Endothelial cell of umbilical vein (primary cell): ENCODE data around the gene BLID. TPM values are rescaled to one million over a fixed set of nuclear protein-coding genes. Genes with fewer than 3 reads are reported as not detected.

ENCODE experiments used
- BruUV-seq: library from RNA; stranded (reverse); fragments of 400-500 nt; replicated peaks from 2 replicates; lab custom pipeline; 2021; lab: Mats Ljungman, UMichigan
- CTCF ChIA-PET: fragments of 300-600, 350-600 bp; sonication (Branson Sonifier 250); formaldehyde crosslinking; loops from one replicate; lab custom pipeline; 2021; ENCODE audit warnings: antibody characterized with exemption, inconsistent platforms; lab: Charles Lee
- POLR2A ChIA-PET: fragments of 300-600, 350-600 bp; sonication (Branson Sonifier 250); formaldehyde crosslinking; loops from one replicate; lab custom pipeline; 2021; ENCODE audit warnings: antibody characterized with exemption, inconsistent platforms; lab: Charles Lee
- DNase-seq: peaks from one replicate; pipeline ENCODE4 v3.0.0-alpha.2; 2011; ENCODE audit warnings: low read depth, low spot score
- FAIRE-seq: peaks from 2 replicates; lab custom pipeline; 2011; peaks lifted over from hg19 to GRCh38; lab: Jason Lieb, UNC
- H2AFZ ChIP-seq: 2 replicates; pipeline ENCODE4 v1.6.0; 2012; ENCODE audit warnings: low read depth, low read length, control low read depth, inconsistent platforms
- H3K27ac ChIP-seq: 2 replicates; pipeline ENCODE4 v1.5.1; 2011; ENCODE audit warnings: low read depth, mild to moderate bottlenecking, control low read depth, low read length, moderate library complexity; ENCODE audit not compliant: insufficient read depth
- H3K27me3 ChIP-seq, 2 experiments: 2 replicates each; pipeline versions ENCODE4 v1.6.0 to v1.6.1; 2011; ENCODE audit warnings: low read length in 2 of 2, mixed read lengths in 1 of 2; ENCODE audit not compliant: control insufficient read depth in 2 of 2, insufficient read depth in 2 of 2
- H3K36me3 ChIP-seq, 2 experiments: 2 replicates in 1 of 2; 3 replicates in 1 of 2; pipeline ENCODE4 v1.5.1; 2011; ENCODE audit warnings: low read length in 2 of 2, mild to moderate bottlenecking in 1 of 2, moderate library complexity in 1 of 2; ENCODE audit not compliant: control insufficient read depth in 2 of 2, insufficient read depth in 2 of 2; ENCODE audit errors: extremely low read depth in 1 of 2
- H3K4me1 ChIP-seq: 3 replicates; pipeline ENCODE4 v1.5.1; 2011; ENCODE audit warnings: mild to moderate bottlenecking, low read length; ENCODE audit not compliant: control insufficient read depth, insufficient read depth; ENCODE audit errors: extremely low read depth
- H3K4me2 ChIP-seq: 2 replicates; pipeline ENCODE4 v1.6.1; 2011; ENCODE audit warnings: low read length, control low read depth, mixed read lengths; ENCODE audit not compliant: insufficient read depth
- H3K4me3 ChIP-seq, 3 experiments: fragments of 200-600 bp in 1 of 3; sonication (generic), shearing (Covaris generic) in 1 of 3; replicated peaks in 1 of 3; 2 replicates each; pipeline ENCODE4 v1.5.1; 2011 to 2016; ENCODE audit warnings: control low read depth in 3 of 3, low read length in 3 of 3, mild to moderate bottlenecking in 2 of 3, inconsistent platforms in 1 of 3, low read depth in 1 of 3, moderate library complexity in 1 of 3; ENCODE audit not compliant: insufficient read depth in 1 of 3
- H3K79me2 ChIP-seq: 2 replicates; pipeline ENCODE4 v1.6.0; 2012; ENCODE audit warnings: low read length, inconsistent platforms; ENCODE audit not compliant: control insufficient read depth, insufficient read depth
- H3K9ac ChIP-seq: replicated peaks from 2 replicates; pipeline ENCODE3; 2011; ENCODE audit warnings: low read length, control low read depth; ENCODE audit not compliant: insufficient read depth; ENCODE audit errors: extremely low read depth
- H3K9me1 ChIP-seq: replicated peaks from 3 replicates; pipeline ENCODE4 v1.6.0; 2011; ENCODE audit warnings: mild to moderate bottlenecking, low read length; ENCODE audit not compliant: control insufficient read depth, insufficient read depth; ENCODE audit errors: extremely low read depth
- H3K9me3 ChIP-seq: replicated peaks from 2 replicates; pipeline ENCODE4 v1.5.1; 2012; ENCODE audit warnings: low read length, inconsistent platforms; ENCODE audit not compliant: control insufficient read depth, insufficient read depth
- H4K20me1 ChIP-seq: replicated peaks from 2 replicates; pipeline ENCODE3; 2011; ENCODE audit warnings: mild to moderate bottlenecking, low read length; ENCODE audit not compliant: control insufficient read depth, insufficient read depth; ENCODE audit errors: extremely low read depth
- EZH2 ChIP-seq: IDR thresholded peaks from 2 replicates; pipeline ENCODE4 v1.6.1; 2012; ENCODE audit warnings: borderline replicate concordance, low read depth, mild to moderate bottlenecking, moderate library complexity, low read length, inconsistent platforms; ENCODE audit not compliant: severe bottlenecking
- FOS ChIP-seq: IDR thresholded peaks from 2 replicates; pipeline ENCODE4 v1.6.1; 2011; ENCODE audit warnings: mild to moderate bottlenecking, low read length, moderate library complexity, borderline replicate concordance; ENCODE audit not compliant: insufficient read depth
- JUN ChIP-seq: IDR thresholded peaks from 2 replicates; pipeline ENCODE4 v1.6.1; 2011; ENCODE audit warnings: borderline replicate concordance, low read depth; ENCODE audit not compliant: insufficient read length, insufficient read depth
- MYC ChIP-seq: IDR thresholded peaks from one replicate; pipeline ENCODE4 v1.6.1; 2011; ENCODE audit warnings: mild to moderate bottlenecking, low read depth, low read length
- POLR2AphosphoS5 ChIP-seq: IDR thresholded peaks from 2 replicates; pipeline ENCODE4 v1.6.1; 2012; ENCODE audit warnings: low read depth, mild to moderate bottlenecking, control low read depth, low read length, moderate library complexity; ENCODE audit not compliant: insufficient read depth
- dilution Hi-C: fragments of 300-500 bp; cut with MboI; formaldehyde crosslinking; loops from one replicate; pipeline ENCODE4 v1.15.0; 2019; ENCODE audit warnings: low sequenced_read_pairs; ENCODE audit not compliant: extremely low pct_ligation_motif_present
- intact Hi-C: fragments of 100-400 bp; cut with micrococcal nuclease; formaldehyde crosslinking; loops from one replicate; pipeline ENCODE4 v1.10.0; 2022
- polyA plus RNA-seq, 4 experiments: library from polyadenylated mRNA; depleted of rRNA in 3 of 4; stranded (reverse) in 3 of 4; unstranded in 1 of 4; fragments of >200 nt; gene quantifications; 2 replicates each; pipeline versions ENCODE4 v1.2.1 to v1.2.3, GENCODE V29; 2011 to 2012; ENCODE audit warnings: missing spikeins in 1 of 4
- total RNA-seq: library from RNA; stranded (reverse); gene quantifications from 2 replicates; pipeline ENCODE4 v1.2.3, GENCODE V29; 2021
- TF ChIP-seq, protein P1 (sequence below), 2 donors: IDR thresholded peaks; 1 replicate in 1 of 2; 2 replicates in 1 of 2; pipeline ENCODE4 v1.5.1; 2011; ENCODE audit warnings: low read length in 2 of 2, mild to moderate bottlenecking in 2 of 2, moderate library complexity in 2 of 2, control low read depth in 1 of 2, inconsistent platforms in 1 of 2, low read depth in 1 of 2; ENCODE audit not compliant: insufficient read depth in 1 of 2; ENCODE audit errors: extremely low read depth in 1 of 2

The BLID gene
- total and polyA plus RNA-seq, 2 donors (not counting 3 experiments of a cell fraction or from before 2014, with no cell fraction given), result 0.12 to 3.5 TPM

DNA sequence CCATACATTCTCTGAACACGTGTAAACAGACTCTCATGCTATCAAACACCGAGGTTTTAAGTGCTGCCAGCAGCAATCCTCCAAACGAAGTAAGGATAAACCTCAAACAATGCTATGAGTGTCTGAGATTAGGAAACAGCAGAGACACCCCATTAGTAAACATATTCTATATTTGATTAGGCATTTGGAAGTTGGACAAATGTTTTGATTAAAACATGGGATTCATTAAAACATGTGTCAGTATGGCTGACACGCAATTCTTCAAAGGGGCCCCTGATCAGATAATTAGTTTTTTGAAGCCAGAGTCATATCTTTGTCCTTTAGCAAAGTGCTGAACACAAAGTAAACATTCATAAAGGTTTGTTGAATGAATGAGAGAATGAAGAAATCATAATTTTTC is 33.2 kb upstream of the BLID start:
- no peak for DNase-seq
- no peaks in the 10 kb centered on the region for H4K20me1 ChIP-seq
- TF ChIP-seq FOS, result no peak
- no peak for TF ChIP-seq POLR2AphosphoS5
- no peak for TF ChIP-seq JUN
- TF ChIP-seq, protein P1, sequence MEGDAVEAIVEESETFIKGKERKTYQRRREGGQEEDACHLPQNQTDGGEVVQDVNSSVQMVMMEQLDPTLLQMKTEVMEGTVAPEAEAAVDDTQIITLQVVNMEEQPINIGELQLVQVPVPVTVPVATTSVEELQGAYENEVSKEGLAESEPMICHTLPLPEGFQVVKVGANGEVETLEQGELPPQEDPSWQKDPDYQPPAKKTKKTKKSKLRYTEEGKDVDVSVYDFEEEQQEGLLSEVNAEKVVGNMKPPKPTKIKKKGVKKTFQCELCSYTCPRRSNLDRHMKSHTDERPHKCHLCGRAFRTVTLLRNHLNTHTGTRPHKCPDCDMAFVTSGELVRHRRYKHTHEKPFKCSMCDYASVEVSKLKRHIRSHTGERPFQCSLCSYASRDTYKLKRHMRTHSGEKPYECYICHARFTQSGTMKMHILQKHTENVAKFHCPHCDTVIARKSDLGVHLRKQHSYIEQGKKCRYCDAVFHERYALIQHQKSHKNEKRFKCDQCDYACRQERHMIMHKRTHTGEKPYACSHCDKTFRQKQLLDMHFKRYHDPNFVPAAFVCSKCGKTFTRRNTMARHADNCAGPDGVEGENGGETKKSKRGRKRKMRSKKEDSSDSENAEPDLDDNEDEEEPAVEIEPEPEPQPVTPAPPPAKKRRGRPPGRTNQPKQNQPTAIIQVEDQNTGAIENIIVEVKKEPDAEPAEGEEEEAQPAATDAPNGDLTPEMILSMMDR (IDR thresholded peaks at IDR 0.05; ENCODE audit: extremely low read depth in 1 of 2, insufficient read depth in 1 of 2, low read depth in 1 of 2, low read length in 2 of 2), result no peak
- TF ChIP-seq EZH2, result no peak
- TF ChIP-seq MYC, result no peak
- intact Hi-C loops (no loop called here), dilution Hi-C loops (no loop called here)
- no peak overlapping the region for H3K4me2 ChIP-seq
- H2AFZ ChIP-seq, result no peak overlapping the region
- no peak for FAIRE-seq
- peaks cover 20% of the 10 kb centered on the region for H3K4me1 ChIP-seq
- no peak overlapping the region for H3K4me3 ChIP-seq
- H3K9me3 ChIP-seq, result no peaks in the 10 kb centered on the region
- ChIA-PET POLR2A (no interaction called here), CTCF (no interaction called here)
- H3K79me2 ChIP-seq, result peaks cover 98% of the 10 kb centered on the region
- no TSS peak for BruUV-seq
- H3K36me3 ChIP-seq, result peaks cover 0 to 17% of the 10 kb centered on the region in 2 experiments
- H3K9me1 ChIP-seq, result no peaks in the 10 kb centered on the region
- H3K27ac ChIP-seq, result no peak overlapping the region
- H3K27me3 ChIP-seq, result no peaks in the 10 kb centered on the region
- no peak overlapping the region for H3K9ac ChIP-seq
